TTC549 (cell line): Measurements from ENCODE around the gene PSG1.
"Not testable (repeated sequence)": the region's sequence is repeated elsewhere in the genome, so short reads cannot be mapped to it uniquely, and the experiment has no call there.

Experiments
- FAIRE-seq: peaks from 2 replicates; lab custom pipeline; 2012; peaks lifted over from hg19 to GRCh38; lab: Jason Lieb, UNC

Gene PSG1

GRCh38 chr19:42879613-42880012 lies at the start of gene PSG1:
Gene PSG1 (minus strand): TSS chr19:42879713. CDS start chr19:42879581, 132 bp downstream.
- no peak for FAIRE-seq

GRCh38 chr19:42928896-42929295 lies 49.4 kb upstream of the PSG1 start:
- FAIRE-seq = no peak

- no peak for FAIRE-seq
These were observed 47.3 kb upstream of the PSG1 start for GRCh38 chr19:42926781-42927180.

GRCh38 chr19:42923106-42923505 lies 43.6 kb upstream of the PSG1 start:
- FAIRE-seq = not testable (repeated sequence)

- FAIRE-seq = not testable (repeated sequence)
These were observed 41.5 kb upstream of the PSG1 start for GRCh38 chr19:42920971-42921370.

- FAIRE-seq = no peak
These were observed 40.2 kb upstream of the PSG1 start for GRCh38 chr19:42919757-42920079.

GRCh38 chr19:42919070-42919756 lies 39.7 kb upstream of the PSG1 start:
- FAIRE-seq = not testable (repeated sequence)

GRCh38 chr19:42918377-42919069 lies 39.0 kb upstream of the PSG1 start:
- not testable (repeated sequence) for FAIRE-seq

- FAIRE-seq = not testable (repeated sequence)
These were observed 38.1 kb upstream of the PSG1 start, which contains the start of gene PSG6 for GRCh38 chr19:42917634-42918033. Gene PSG6 (minus strand): TSS chr19:42917894. CDS start chr19:42917792, 102 bp downstream.

- not testable (repeated sequence) for FAIRE-seq
These were observed 37.4 kb upstream of the PSG1 start for GRCh38 chr19:42916931-42917330.

- FAIRE-seq = not testable (repeated sequence)
These were observed 34.0 kb upstream of the PSG1 start for GRCh38 chr19:42913516-42913915.

GRCh38 chr19:42912941-42913340 lies 33.4 kb upstream of the PSG1 start:
- not testable (repeated sequence) for FAIRE-seq

GRCh38 chr19:42911731-42912130 lies 32.2 kb upstream of the PSG1 start:
- not testable (repeated sequence) for FAIRE-seq

- not testable (repeated sequence) for FAIRE-seq
These were observed 26.6 kb upstream of the PSG1 start for GRCh38 chr19:42906162-42906561.

- not testable (repeated sequence) for FAIRE-seq
These were observed 21.0 kb upstream of the PSG1 start for GRCh38 chr19:42900561-42900960.

- FAIRE-seq = not testable (repeated sequence)
These were observed 20.2 kb upstream of the PSG1 start for GRCh38 chr19:42899674-42900073.

- not testable (repeated sequence) for FAIRE-seq
These were observed 19.6 kb upstream of the PSG1 start for GRCh38 chr19:42899110-42899509.

- not testable (repeated sequence) for FAIRE-seq
These were observed 19.1 kb upstream of the PSG1 start for GRCh38 chr19:42898656-42899055.

- not testable (repeated sequence) for FAIRE-seq
These were observed 18.2 kb upstream of the PSG1 start for GRCh38 chr19:42897729-42898128.

GRCh38 chr19:42890446-42890845 lies 10.9 kb upstream of the PSG1 start:
- FAIRE-seq = not testable (repeated sequence)

- not testable (repeated sequence) for FAIRE-seq
These were observed 8.4 kb upstream of the PSG1 start for GRCh38 chr19:42887876-42888445.

GRCh38 chr19:42882730-42883129 lies 3.2 kb upstream of the PSG1 start:
- FAIRE-seq = not testable (repeated sequence)

- not testable (repeated sequence) for FAIRE-seq
These were observed 2.5 kb upstream of the PSG1 start for GRCh38 chr19:42882010-42882409.
